Measurements from ENCODE around the gene VTCN1. TPM values are rescaled to one million over a fixed set of nuclear protein-coding genes. Genes with fewer than 3 reads are reported as not detected.

The VTCN1 gene
- total RNA-seq, 4 donors from 2014 or later: not detected

GRCh38 chr1:117124661-117125060 lies 86.1 kb downstream of the VTCN1 start:
- TF ChIP-seq CTCF (IDR thresholded peaks at IDR 0.05; ENCODE audit: low read depth): no peak

GRCh38 chr1:117123274-117123673 lies 87.5 kb downstream of the VTCN1 start:
- no peak for TF ChIP-seq CTCF (IDR thresholded peaks at IDR 0.05; ENCODE audit: low read depth)

- TF ChIP-seq CTCF (IDR thresholded peaks at IDR 0.05; ENCODE audit: low read depth): no peak
Observed at GRCh38 chr1:117122330-117123025, 88.2 kb downstream of the VTCN1 start.

GRCh38 chr1:117121589-117122329 lies 89.0 kb downstream of the VTCN1 start, which contains the start of gene TRIM45:
TRIM45 (minus strand) TSS chr1:117121749; CDS start chr1:117121201, 548 bp downstream.
- TF ChIP-seq CTCF (IDR thresholded peaks at IDR 0.05; ENCODE audit: low read depth): no peak

GRCh38 chr1:117120774-117121588 lies 89.7 kb downstream of the VTCN1 start:
- TF ChIP-seq CTCF (IDR thresholded peaks at IDR 0.05; ENCODE audit: low read depth): no peak

- TF ChIP-seq CTCF (IDR thresholded peaks at IDR 0.05; ENCODE audit: low read depth): no peak
Observed at GRCh38 chr1:117118137-117118536, 92.6 kb downstream of the VTCN1 start.

- TF ChIP-seq CTCF (IDR thresholded peaks at IDR 0.05; ENCODE audit: low read depth): no peak
Observed at GRCh38 chr1:117117697-117118096, 93.0 kb downstream of the VTCN1 start.
